Astrocyte (in vitro differentiated cells and primary cell): Measurements from ENCODE around the gene PCNX1.

Source experiments
- EZH2 ChIP-seq: IDR thresholded peaks from 2 replicates; pipeline ENCODE4 v1.6.1; 2012; ENCODE audit warnings: mild to moderate bottlenecking, low read length, inconsistent platforms; ENCODE audit not compliant: insufficient read depth
- TF ChIP-seq, protein P1 (sequence below): IDR thresholded peaks from 2 replicates; pipeline ENCODE4 v1.5.1; 2011; ENCODE audit warnings: low read depth, mild to moderate bottlenecking, inconsistent platforms, low read length, moderate library complexity; ENCODE audit not compliant: insufficient read depth

DNA sequence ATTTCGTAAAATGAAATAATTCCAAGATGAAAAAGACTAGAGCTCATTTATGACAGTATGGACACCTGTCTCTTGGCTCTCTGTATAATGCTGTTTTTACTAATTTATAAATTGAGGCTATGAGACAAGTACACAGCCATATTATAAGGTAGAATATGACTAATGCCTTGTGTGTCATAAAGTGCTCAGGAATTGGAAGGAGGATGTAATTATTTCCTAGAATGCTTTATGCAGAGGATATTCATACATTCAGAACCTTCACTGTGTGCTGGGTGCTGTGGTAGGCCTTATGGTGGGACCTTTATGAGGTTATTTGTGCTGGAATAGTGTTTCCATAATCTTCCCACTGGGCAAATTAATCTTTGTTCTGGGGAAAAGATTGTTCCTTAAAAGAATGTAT, 13.3 kb downstream of the PCNX1 start:
- TF ChIP-seq, protein P1, sequence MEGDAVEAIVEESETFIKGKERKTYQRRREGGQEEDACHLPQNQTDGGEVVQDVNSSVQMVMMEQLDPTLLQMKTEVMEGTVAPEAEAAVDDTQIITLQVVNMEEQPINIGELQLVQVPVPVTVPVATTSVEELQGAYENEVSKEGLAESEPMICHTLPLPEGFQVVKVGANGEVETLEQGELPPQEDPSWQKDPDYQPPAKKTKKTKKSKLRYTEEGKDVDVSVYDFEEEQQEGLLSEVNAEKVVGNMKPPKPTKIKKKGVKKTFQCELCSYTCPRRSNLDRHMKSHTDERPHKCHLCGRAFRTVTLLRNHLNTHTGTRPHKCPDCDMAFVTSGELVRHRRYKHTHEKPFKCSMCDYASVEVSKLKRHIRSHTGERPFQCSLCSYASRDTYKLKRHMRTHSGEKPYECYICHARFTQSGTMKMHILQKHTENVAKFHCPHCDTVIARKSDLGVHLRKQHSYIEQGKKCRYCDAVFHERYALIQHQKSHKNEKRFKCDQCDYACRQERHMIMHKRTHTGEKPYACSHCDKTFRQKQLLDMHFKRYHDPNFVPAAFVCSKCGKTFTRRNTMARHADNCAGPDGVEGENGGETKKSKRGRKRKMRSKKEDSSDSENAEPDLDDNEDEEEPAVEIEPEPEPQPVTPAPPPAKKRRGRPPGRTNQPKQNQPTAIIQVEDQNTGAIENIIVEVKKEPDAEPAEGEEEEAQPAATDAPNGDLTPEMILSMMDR, result no peak
- no peak for TF ChIP-seq EZH2
